ENCODE results near the gene GALE. TPM values are rescaled to one million over a fixed set of nuclear protein-coding genes. Genes with fewer than 3 reads are reported as not detected.
A peak's percentile ranks its signal among the peaks of the same experiment; 100 is the strongest.

GALE gene
- total RNA-seq, 1 experiment from 2014 or later: 86.0 TPM

GRCh38 chr1:23779826-23780371, 20.7 kb downstream of the GALE start:
- peaks cover 27% of the 10 kb centered on the region for H3K4me1 ChIP-seq (ENCODE audit: insufficient read depth, low read length)
- peaks cover 15% of the 10 kb centered on the region for H3F3A ChIP-seq (ENCODE audit: low read length, unreplicated experiment)
- peak overlapping the region; percentile 85 for H3K4me3 ChIP-seq (ENCODE audit: low read length)
- no TSS peak for BruUV-seq (replicated peaks)
- H3K27ac ChIP-seq (ENCODE audit: low read length): peak overlapping the region; percentile 84
- ATAC-seq (peak; percentile 67), DNase-seq (peak; percentile 83)
- peaks cover 22% of the 10 kb centered on the region for H3K36me3 ChIP-seq (ENCODE audit: low read depth, low read length)
- TF ChIP-seq CTCF (conservative IDR thresholded peaks at IDR 0.05; ENCODE audit: low read depth, low read length): no peak
- no peak for TF ChIP-seq EZH2phosphoT487 (IDR thresholded peaks at IDR 0.05; ENCODE audit: borderline replicate concordance, low read length)
- H3K9ac ChIP-seq (ENCODE audit: low read length): peak overlapping the region; percentile 35
- H3K4me2 ChIP-seq (ENCODE audit: low read length): peak overlapping the region; percentile 100
- H3K9me3 ChIP-seq (ENCODE audit: low read length): no peaks in the 10 kb centered on the region
- peaks cover 68% of the 10 kb centered on the region for H3K79me2 ChIP-seq (ENCODE audit: low read length)
- ChIA-PET POLR2A (ENCODE audit: unreplicated experiment) (interaction anchor here (0.5 to 0.6 kb wide), 4 partner anchors 10 to 1067 kb away, joined by 3 to 16 read pairs (median 5); no protein-coding TSS in a partner anchor), CTCF (interaction anchor here (0.8 to 1.0 kb wide), 2 partner anchors 30 to 137 kb away, joined by 3 read pairs; no protein-coding TSS in a partner anchor)
- intact Hi-C loops (cut with micrococcal nuclease): no loop called here
- H2AFZ ChIP-seq (ENCODE audit: low read length): no peak overlapping the region
- H3K27me3 ChIP-seq (ENCODE audit: low read length): no peaks in the 10 kb centered on the region
- no peaks in the 10 kb centered on the region for H3K9me2 ChIP-seq (replicated peaks; ENCODE audit: low read length)
- peaks cover 20% of the 10 kb centered on the region for H4K20me1 ChIP-seq (ENCODE audit: low read length)

GRCh38 chr1:23777979-23778814, 22.4 kb downstream of the GALE start, which contains the start of gene PITHD1:
Gene PITHD1 (plus strand): TSS chr1:23778418. CDS start chr1:23778516, 98 bp downstream.
- H3K27me3 ChIP-seq (ENCODE audit: low read length): no peaks in the 10 kb centered on the region
- ATAC-seq (peak; percentile 74), DNase-seq (peak; percentile 86)
- peak within 1 kb of the TSS; percentile 86 for H2AFZ ChIP-seq (ENCODE audit: low read length)
- peaks cover 16% of the 10 kb centered on the region for H3K36me3 ChIP-seq (ENCODE audit: low read depth, low read length)
- H3F3A ChIP-seq (ENCODE audit: low read length, unreplicated experiment): peaks cover 15% of the 10 kb centered on the region
- H3K79me2 ChIP-seq (ENCODE audit: low read length): peaks cover 60% of the 10 kb centered on the region
- peak within 1 kb of the TSS; percentile 85 for H3K4me3 ChIP-seq (ENCODE audit: low read length)
- H3K9me3 ChIP-seq (ENCODE audit: low read length): no peaks in the 10 kb centered on the region
- intact Hi-C loops (cut with micrococcal nuclease): no loop called here
- TF ChIP-seq CTCF (conservative IDR thresholded peaks at IDR 0.05; ENCODE audit: low read depth, low read length) (no peak), EZH2 (IDR thresholded peaks at IDR 0.05; ENCODE audit: low read length, unreplicated experiment) (no peak), EZH2phosphoT487 (IDR thresholded peaks at IDR 0.05; ENCODE audit: borderline replicate concordance, low read length) (no peak)
- CTCF ChIA-PET: interaction anchor here (0.5 to 0.6 kb wide), 2 partner anchors 20 to 377 kb away, joined by 3 to 8 read pairs; no protein-coding TSS in a partner anchor
- POLR2A ChIA-PET (ENCODE audit: unreplicated experiment): interaction anchor here (0.5 to 0.8 kb wide), 5 partner anchors 38 to 985 kb away, joined by 3 to 12 read pairs (median 5); partner anchors contain the start of gene HMGCL
- no TSS peak for BruUV-seq (replicated peaks)
- peak within 1 kb of the TSS; percentile 85 for H3K9ac ChIP-seq (ENCODE audit: low read length)
- H3K4me1 ChIP-seq (ENCODE audit: insufficient read depth, low read length): peaks cover 27% of the 10 kb centered on the region
- no peaks in the 10 kb centered on the region for H3K9me2 ChIP-seq (replicated peaks; ENCODE audit: low read length)
- peak within 1 kb of the TSS; percentile 84 for H3K27ac ChIP-seq (ENCODE audit: low read length)
- H3K4me2 ChIP-seq (ENCODE audit: low read length): peak within 1 kb of the TSS; percentile 100
- peaks cover 20% of the 10 kb centered on the region for H4K20me1 ChIP-seq (ENCODE audit: low read length)
